ENCODE data around the gene FXYD6. TPM values are rescaled to one million over a fixed set of nuclear protein-coding genes. Genes with fewer than 3 reads are reported as not detected.

Gene FXYD6
- total RNA-seq, 2 donors from 2014 or later: 17.5 to 17.8 TPM

DNA sequence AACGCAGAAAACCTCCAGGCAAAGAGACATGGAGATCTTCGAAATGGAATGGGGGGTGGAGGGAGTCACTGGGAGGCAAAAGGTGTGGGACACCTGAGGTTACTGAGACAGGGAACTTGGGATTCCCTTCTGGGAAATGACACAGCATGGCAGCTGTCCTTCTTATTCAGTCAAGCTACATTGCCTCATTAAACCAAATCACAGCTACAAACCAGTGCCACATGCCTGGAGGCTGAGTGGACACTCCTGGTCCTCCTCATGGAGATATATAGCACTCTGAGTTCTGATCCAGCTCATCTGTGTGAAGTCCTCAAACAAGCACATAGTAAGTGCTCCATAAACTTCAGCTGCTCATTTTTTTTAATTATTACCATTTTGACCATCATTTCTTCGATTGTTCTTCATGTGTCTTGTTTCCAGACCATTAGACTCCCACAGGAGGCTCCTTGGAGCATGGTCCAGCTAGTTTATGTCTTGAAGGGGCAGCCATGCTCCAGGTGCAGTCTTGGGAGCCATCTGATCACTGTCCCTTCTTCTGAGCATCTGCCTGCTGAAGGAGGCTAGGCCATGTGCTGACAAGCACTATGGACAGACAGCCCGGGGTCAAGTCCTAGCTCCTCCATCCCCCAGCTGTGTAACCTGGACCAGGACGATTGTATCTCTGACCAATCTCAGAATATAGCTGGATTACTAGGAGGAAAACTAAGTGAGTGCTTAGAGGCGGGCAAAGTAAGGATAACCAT, 42.2 kb downstream of the FXYD6 start:
- DNase-seq (ENCODE audit: low spot score) (no peak), ATAC-seq (ENCODE audit: insufficient number of reproducible peaks, low FRiP score, low read depth) (no peak)
- Histone ChIP-seq H3K27ac (no peak overlapping the region), H3K27me3 (replicated peaks; ENCODE audit: insufficient read depth) (no peaks in the 10 kb centered on the region), H3K36me3 (no peaks in the 10 kb centered on the region), H3K4me3 (no peak overlapping the region), H3K9me3 (no peaks in the 10 kb centered on the region), H3K4me1 (ENCODE audit: control insufficient read depth in 1 of 2, low read depth in 2 of 2) (no peaks in the 10 kb centered on the region)
- TF ChIP-seq, protein P1, sequence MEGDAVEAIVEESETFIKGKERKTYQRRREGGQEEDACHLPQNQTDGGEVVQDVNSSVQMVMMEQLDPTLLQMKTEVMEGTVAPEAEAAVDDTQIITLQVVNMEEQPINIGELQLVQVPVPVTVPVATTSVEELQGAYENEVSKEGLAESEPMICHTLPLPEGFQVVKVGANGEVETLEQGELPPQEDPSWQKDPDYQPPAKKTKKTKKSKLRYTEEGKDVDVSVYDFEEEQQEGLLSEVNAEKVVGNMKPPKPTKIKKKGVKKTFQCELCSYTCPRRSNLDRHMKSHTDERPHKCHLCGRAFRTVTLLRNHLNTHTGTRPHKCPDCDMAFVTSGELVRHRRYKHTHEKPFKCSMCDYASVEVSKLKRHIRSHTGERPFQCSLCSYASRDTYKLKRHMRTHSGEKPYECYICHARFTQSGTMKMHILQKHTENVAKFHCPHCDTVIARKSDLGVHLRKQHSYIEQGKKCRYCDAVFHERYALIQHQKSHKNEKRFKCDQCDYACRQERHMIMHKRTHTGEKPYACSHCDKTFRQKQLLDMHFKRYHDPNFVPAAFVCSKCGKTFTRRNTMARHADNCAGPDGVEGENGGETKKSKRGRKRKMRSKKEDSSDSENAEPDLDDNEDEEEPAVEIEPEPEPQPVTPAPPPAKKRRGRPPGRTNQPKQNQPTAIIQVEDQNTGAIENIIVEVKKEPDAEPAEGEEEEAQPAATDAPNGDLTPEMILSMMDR (IDR thresholded peaks at IDR 0.05): no peak

DNA sequence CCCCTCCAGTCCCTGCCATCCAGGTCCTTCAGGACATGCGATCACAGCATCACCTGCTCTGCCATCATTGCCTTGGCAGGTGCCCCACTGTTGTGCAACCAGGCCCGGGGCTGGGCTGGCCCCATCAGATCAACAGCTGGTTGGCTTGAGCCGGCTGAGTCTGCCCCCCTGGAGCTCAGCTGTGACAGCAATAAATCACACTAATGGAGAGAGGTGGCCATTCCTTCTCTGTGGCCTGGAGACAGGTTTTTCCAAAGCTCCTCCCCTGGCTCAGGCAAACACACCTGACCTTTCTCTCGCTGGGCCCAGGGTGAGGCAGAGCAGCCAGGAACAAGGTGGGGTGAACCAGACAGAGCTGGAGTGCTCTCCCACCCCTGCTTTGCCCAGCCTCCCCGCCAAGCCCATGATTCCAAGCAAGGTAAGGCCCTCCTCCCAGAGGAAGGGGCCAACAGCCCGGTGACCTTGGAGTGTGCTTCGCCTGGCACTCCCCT, 43.0 kb downstream of the FXYD6 start:
- no peak overlapping the region for H3K4me3 ChIP-seq
- H3K27me3 ChIP-seq (replicated peaks; ENCODE audit: insufficient read depth): no peaks in the 10 kb centered on the region
- H3K27ac ChIP-seq: no peak overlapping the region
- DNase-seq (ENCODE audit: low spot score) (no peak), ATAC-seq (ENCODE audit: insufficient number of reproducible peaks, low FRiP score, low read depth) (no peak)
- no peaks in the 10 kb centered on the region for H3K36me3 ChIP-seq
- TF ChIP-seq, protein P1 (IDR thresholded peaks at IDR 0.05): no peak
- H3K9me3 ChIP-seq: no peaks in the 10 kb centered on the region
- H3K4me1 ChIP-seq (ENCODE audit: control insufficient read depth in 1 of 2, low read depth in 2 of 2): no peaks in the 10 kb centered on the region

DNA sequence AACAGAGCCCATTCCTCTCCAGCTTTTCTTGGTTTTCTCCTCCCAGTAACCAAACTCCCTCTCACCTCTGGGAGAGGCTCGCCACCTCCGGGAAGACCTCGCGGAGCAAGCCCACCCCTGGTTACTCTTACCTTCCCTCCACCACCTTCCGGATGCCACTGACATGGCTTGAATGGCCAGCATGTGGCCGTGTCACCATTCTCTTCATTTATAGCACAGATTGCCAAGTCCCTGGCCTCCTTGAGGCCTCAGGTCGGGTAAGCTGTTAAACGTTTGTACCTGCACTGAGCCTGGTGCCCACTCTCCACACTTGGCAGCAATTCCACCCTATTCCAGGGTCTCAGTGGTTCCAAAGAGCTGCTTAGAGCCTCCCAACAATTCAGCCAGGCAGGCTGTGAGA, 43.9 kb downstream of the FXYD6 start:
- no peak for DNase-seq (ENCODE audit: low spot score)
- H3K36me3 ChIP-seq: no peaks in the 10 kb centered on the region
- TF ChIP-seq, protein P1 (IDR thresholded peaks at IDR 0.05): no peak
- no peaks in the 10 kb centered on the region for H3K4me1 ChIP-seq (ENCODE audit: control insufficient read depth in 1 of 2, low read depth in 2 of 2)
- no peak overlapping the region for H3K27ac ChIP-seq
- no peak overlapping the region for H3K4me3 ChIP-seq
- H3K27me3 ChIP-seq (replicated peaks; ENCODE audit: insufficient read depth): no peaks in the 10 kb centered on the region
- no peaks in the 10 kb centered on the region for H3K9me3 ChIP-seq
- no peak for ATAC-seq (ENCODE audit: insufficient number of reproducible peaks, low FRiP score, low read depth)

DNA sequence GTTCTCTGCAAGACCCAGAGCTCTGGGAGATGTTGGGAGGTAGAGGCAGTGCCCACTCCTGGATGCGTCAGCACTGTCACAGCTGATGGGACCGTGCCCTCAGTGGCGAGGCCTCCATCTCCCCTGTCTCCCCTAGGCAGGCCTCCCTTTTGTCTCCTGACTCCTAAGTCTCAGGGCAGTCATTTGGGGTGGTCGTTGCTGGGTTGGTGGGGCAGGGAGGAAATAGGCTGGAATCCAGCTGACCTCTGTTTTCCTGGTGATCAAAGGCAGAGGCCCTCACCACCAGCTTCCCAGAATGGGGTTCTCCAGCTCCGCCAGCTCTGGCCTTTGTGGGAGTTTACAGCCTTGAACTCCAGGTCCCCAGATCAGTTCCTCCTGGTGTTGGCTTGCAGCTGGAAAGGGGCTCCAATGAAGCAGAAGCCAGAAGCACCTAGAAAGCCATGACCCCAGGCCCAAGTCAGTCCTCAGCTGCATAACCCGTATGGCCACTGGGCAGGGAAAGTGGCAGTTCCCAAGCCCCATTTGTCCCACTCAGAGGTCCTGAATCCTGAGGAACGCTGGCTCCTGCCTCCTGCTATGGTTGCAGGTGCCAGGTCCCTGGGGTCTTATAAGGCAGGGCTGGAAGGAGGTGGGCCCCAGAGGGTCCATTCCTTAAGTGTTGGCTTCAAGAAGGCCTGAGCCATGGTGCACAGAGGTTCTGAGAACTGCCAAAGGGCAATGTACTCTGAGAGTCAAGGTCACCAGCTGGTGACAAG, 44.6 kb downstream of the FXYD6 start:
- H3K27me3 ChIP-seq (replicated peaks; ENCODE audit: insufficient read depth): no peaks in the 10 kb centered on the region
- no peak for DNase-seq (ENCODE audit: low spot score)
- TF ChIP-seq, protein P1 (IDR thresholded peaks at IDR 0.05): no peak
- H3K27ac ChIP-seq: no peak overlapping the region
- ATAC-seq (ENCODE audit: insufficient number of reproducible peaks, low FRiP score, low read depth): no peak
- no peak overlapping the region for H3K4me3 ChIP-seq
- no peaks in the 10 kb centered on the region for H3K9me3 ChIP-seq
- H3K4me1 ChIP-seq (ENCODE audit: control insufficient read depth in 1 of 2, low read depth in 2 of 2): no peaks in the 10 kb centered on the region
- H3K36me3 ChIP-seq: no peaks in the 10 kb centered on the region

DNA sequence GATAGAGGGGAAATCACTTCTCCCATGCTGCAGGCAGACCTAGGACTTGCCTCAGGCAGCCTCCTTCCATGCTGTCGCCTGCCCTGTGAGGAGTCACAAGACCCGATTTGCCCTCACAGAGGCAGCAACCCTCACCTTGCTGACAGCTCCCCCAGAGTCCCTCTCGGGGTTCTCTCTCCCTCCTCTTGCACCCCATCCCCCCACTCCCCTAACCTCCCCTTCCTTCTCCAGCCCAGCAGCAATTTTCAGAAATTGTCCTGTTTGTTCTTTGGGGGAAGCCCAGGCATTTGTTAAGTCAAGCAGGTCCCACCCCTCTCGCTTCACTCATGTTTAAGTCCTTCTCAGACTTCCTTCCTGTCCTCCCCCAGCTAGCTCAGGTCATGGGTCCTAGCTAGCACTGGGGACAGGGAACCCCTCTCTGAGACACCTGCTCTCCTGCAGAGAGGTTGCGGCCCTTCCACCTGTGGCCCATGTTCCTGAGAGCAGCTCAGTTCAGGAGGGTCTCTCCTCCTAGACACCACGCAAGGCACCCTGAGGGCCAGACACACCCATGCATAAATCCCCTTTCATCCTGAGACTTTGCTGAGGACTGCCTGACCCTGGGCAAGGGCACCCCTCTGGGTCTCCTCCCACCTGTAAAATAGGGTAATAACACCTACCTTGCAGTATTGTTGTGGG, 45.6 kb downstream of the FXYD6 start:
- H3K4me3 ChIP-seq: no peak overlapping the region
- no peak overlapping the region for H3K27ac ChIP-seq
- H3K9me3 ChIP-seq: no peaks in the 10 kb centered on the region
- ATAC-seq (ENCODE audit: insufficient number of reproducible peaks, low FRiP score, low read depth) (no peak), DNase-seq (ENCODE audit: low spot score) (no peak)
- no peaks in the 10 kb centered on the region for H3K4me1 ChIP-seq (ENCODE audit: control insufficient read depth in 1 of 2, low read depth in 2 of 2)
- no peaks in the 10 kb centered on the region for H3K36me3 ChIP-seq
- TF ChIP-seq, protein P1 (IDR thresholded peaks at IDR 0.05): no peak
- no peaks in the 10 kb centered on the region for H3K27me3 ChIP-seq (replicated peaks; ENCODE audit: insufficient read depth)

All from thoracic aorta (tissue), 2 donors.